BJ (cell line): ENCODE results near the gene LY6G5B. TPM values are rescaled to one million over a fixed set of nuclear protein-coding genes. Genes with fewer than 3 reads are reported as not detected.

Source experiments
- CTCF ChIA-PET: fragments of 350-600 bp; formaldehyde crosslinking; extraction: SDS; loops from one replicate; lab custom pipeline; 2021; ENCODE audit warnings: antibody characterized with exemption, inconsistent platforms; lab: Yijun Ruan, JAX
- POLR2A ChIA-PET: fragments of 300-600 bp; sonication (Branson Sonifier 250); formaldehyde crosslinking; extraction: SDS; loops from one replicate; lab custom pipeline; 2021; ENCODE audit warnings: antibody characterized with exemption; lab: Charles Lee
- DNase-seq: peaks from one replicate; pipeline ENCODE4 v3.0.0-alpha.2; 2011; ENCODE audit warnings: low read depth
- H3K27me3 ChIP-seq: 2 replicates; pipeline ENCODE4 v1.6.0; 2011; ENCODE audit warnings: low read length; ENCODE audit not compliant: control insufficient read depth, insufficient read depth
- H3K36me3 ChIP-seq: 2 replicates; pipeline ENCODE4 v1.5.1; 2011; ENCODE audit warnings: low read length; ENCODE audit not compliant: control insufficient read depth, insufficient read depth
- H3K4me3 ChIP-seq: 2 replicates; pipeline ENCODE4 v1.5.1; 2011; ENCODE audit warnings: low read depth, mild to moderate bottlenecking, control low read depth, low read length
- CTCF ChIP-seq: IDR thresholded peaks from 2 replicates; pipeline ENCODE4 v1.5.1; 2011; ENCODE audit warnings: low read depth, mild to moderate bottlenecking, control low read depth, inconsistent platforms, low read length, moderate library complexity; ENCODE audit not compliant: insufficient read depth
- polyA plus RNA-seq: library from polyadenylated mRNA; depleted of rRNA; stranded (reverse); fragments of >200 nt; gene quantifications from 2 replicates; pipeline ENCODE4 v1.2.3, GENCODE V29; 2011

The LY6G5B gene
- polyA plus RNA-seq, 1 experiment: 10.8 TPM

GRCh38 chr6:31663961-31664789 is 5.6 kb upstream of the LY6G5B start:
- DNase-seq: no peak
- POLR2A ChIA-PET: interaction anchor here (0.6 to 1.1 kb wide), 4 partner anchors 12 to 263 kb away, joined by 3 read pairs; partner anchors contain the start of genes BAG6, C2 and NEU1
- TF ChIP-seq CTCF: no peak
- H3K36me3 ChIP-seq: peaks cover 25% of the 10 kb centered on the region
- CTCF ChIA-PET: interaction anchor here (0.6 to 1.5 kb wide), 10 partner anchors 9 to 171 kb away, joined by 3 to 5 read pairs (median 4); partner anchors contain the start of genes APOM, ATP6V1G2, BAG6 and DDAH2
- peak overlapping the region; percentile 91 for H3K4me3 ChIP-seq
- H3K27me3 ChIP-seq: no peaks in the 10 kb centered on the region

- Histone ChIP-seq H3K27me3 (no peaks in the 10 kb centered on the region), H3K36me3 (peaks cover 31% of the 10 kb centered on the region), H3K4me3 (peak within 1 kb of the TSS; percentile 91)
- POLR2A ChIA-PET: interaction anchor here (0.8 kb wide), 2 partner anchors 149 to 198 kb away, joined by 3 read pairs; partner anchors contain the start of gene NEU1
- CTCF ChIA-PET: interaction anchor here (0.7 to 0.8 kb wide), 3 partner anchors 10 to 157 kb away, joined by 3 to 4 read pairs (median 4); partner anchors contain the start of gene APOM
- TF ChIP-seq CTCF: no peak
- DNase-seq: peak; percentile 76
Measured at GRCh38 chr6:31664790-31665500, 4.8 kb upstream of the LY6G5B start, which contains the start of gene GPANK1. TSS of gene GPANK1 (minus strand) at chr6:31664997. CDS start at chr6:31664478, 519 bp downstream.

- peak; percentile 89 for DNase-seq
- Histone ChIP-seq H3K36me3 (peaks cover 37% of the 10 kb centered on the region), H3K4me3 (peak within 1 kb of the TSS; percentile 91), H3K27me3 (no peaks in the 10 kb centered on the region)
- TF ChIP-seq CTCF: no peak
- ChIA-PET CTCF (interaction anchor here (0.8 to 0.9 kb wide), 2 partner anchors 119 to 124 kb away, joined by 4 read pairs; partner anchors contain the start of gene ATP6V1G2), POLR2A (no interaction called here)
Measured at GRCh38 chr6:31665501-31666336, 4.1 kb upstream of the LY6G5B start, which contains the start of gene CSNK2B. TSS of gene CSNK2B (plus strand) at chr6:31666080. CDS start at chr6:31666832, 752 bp downstream.

- POLR2A ChIA-PET: no interaction called here
- H3K4me3 ChIP-seq: peak overlapping the region; percentile 91
- CTCF ChIA-PET: interaction anchor here (0.8 to 1.0 kb wide), 3 partner anchors 120 to 1172 kb away, joined by 3 to 4 read pairs (median 3); partner anchors contain the start of genes ATP6V1G2 and TAP2
- no peaks in the 10 kb centered on the region for H3K27me3 ChIP-seq
- no peak for DNase-seq
- H3K36me3 ChIP-seq: peaks cover 42% of the 10 kb centered on the region
- TF ChIP-seq CTCF: no peak
Measured at GRCh38 chr6:31666337-31666965, 3.3 kb upstream of the LY6G5B start.
